ENCODE data around the gene UIMC1.

UIMC1 gene

GRCh38 chr5:176881021-176881749, 125.4 kb downstream of the UIMC1 start:
- no peak overlapping the region for H3K27ac ChIP-seq (ENCODE audit: low read depth, low read length)
- no peak overlapping the region for H3K4me3 ChIP-seq (ENCODE audit: low read length)
- H3K79me2 ChIP-seq (ENCODE audit: control insufficient read depth, low read length) = no peaks in the 10 kb centered on the region
- no peaks in the 10 kb centered on the region for H3K36me3 ChIP-seq (ENCODE audit: control insufficient read depth, low read length)
- no peaks in the 10 kb centered on the region for H3K27me3 ChIP-seq (ENCODE audit: control insufficient read depth, low read length)
- no peaks in the 10 kb centered on the region for H3K9me2 ChIP-seq (replicated peaks; ENCODE audit: control insufficient read depth, low read length)
- H3K9me3 ChIP-seq (ENCODE audit: control insufficient read depth, insufficient read depth, low read length) = no peaks in the 10 kb centered on the region
- H3K4me1 ChIP-seq (ENCODE audit: control insufficient read depth, low read length) = no peaks in the 10 kb centered on the region
- no peaks in the 10 kb centered on the region for H3F3A ChIP-seq (ENCODE audit: control insufficient read depth, insufficient read depth)
- no peak overlapping the region for H3K4me2 ChIP-seq (ENCODE audit: low read length)
- H4K20me1 ChIP-seq (ENCODE audit: control insufficient read depth, insufficient read depth, low read depth, low read length) = no peaks in the 10 kb centered on the region
- TF ChIP-seq CTCF (IDR thresholded peaks at IDR 0.05; ENCODE audit: low read depth, low read length, poor library complexity, severe bottlenecking) (no peak), EZH2phosphoT487 (IDR thresholded peaks at IDR 0.05; ENCODE audit: borderline replicate concordance, low read length) (no peak)

GRCh38 chr5:176880366-176881020, 126.1 kb downstream of the UIMC1 start:
- H3K27ac ChIP-seq (ENCODE audit: low read depth, low read length) = no peak overlapping the region
- H3K9me2 ChIP-seq (replicated peaks; ENCODE audit: control insufficient read depth, low read length) = no peaks in the 10 kb centered on the region
- H3K4me1 ChIP-seq (ENCODE audit: control insufficient read depth, low read length) = no peaks in the 10 kb centered on the region
- H3K4me3 ChIP-seq (ENCODE audit: low read length) = no peak overlapping the region
- TF ChIP-seq EZH2phosphoT487 (IDR thresholded peaks at IDR 0.05; ENCODE audit: borderline replicate concordance, low read length) = no peak
- no peak for TF ChIP-seq CTCF (IDR thresholded peaks at IDR 0.05; ENCODE audit: low read depth, low read length, poor library complexity, severe bottlenecking)
- no peaks in the 10 kb centered on the region for H4K20me1 ChIP-seq (ENCODE audit: control insufficient read depth, insufficient read depth, low read depth, low read length)
- H3K4me2 ChIP-seq (ENCODE audit: low read length) = no peak overlapping the region
- 0 out of 2 replicates have a peak, but pooled peaks cover 2% of the 10 kb centered on the region for H3K27me3 ChIP-seq (ENCODE audit: control insufficient read depth, low read length)
- no peaks in the 10 kb centered on the region for H3F3A ChIP-seq (ENCODE audit: control insufficient read depth, insufficient read depth)
- H3K79me2 ChIP-seq (ENCODE audit: control insufficient read depth, low read length) = no peaks in the 10 kb centered on the region
- H3K36me3 ChIP-seq (ENCODE audit: control insufficient read depth, low read length) = no peaks in the 10 kb centered on the region
- H3K9me3 ChIP-seq (ENCODE audit: control insufficient read depth, insufficient read depth, low read length) = no peaks in the 10 kb centered on the region

GRCh38 chr5:176879663-176880361, 126.8 kb downstream of the UIMC1 start:
- Histone ChIP-seq H3K9me2 (replicated peaks; ENCODE audit: control insufficient read depth, low read length) (no peaks in the 10 kb centered on the region), H3K4me3 (ENCODE audit: low read length) (no peak overlapping the region), H3K27ac (ENCODE audit: low read depth, low read length) (no peak overlapping the region), H3K79me2 (ENCODE audit: control insufficient read depth, low read length) (no peaks in the 10 kb centered on the region), H4K20me1 (ENCODE audit: control insufficient read depth, insufficient read depth, low read depth, low read length) (no peaks in the 10 kb centered on the region), H3K27me3 (ENCODE audit: control insufficient read depth, low read length) (peaks cover 2% of the 10 kb centered on the region; the same call in 1 of the 2 replicates), H3K36me3 (ENCODE audit: control insufficient read depth, low read length) (no peaks in the 10 kb centered on the region), H3K9me3 (ENCODE audit: control insufficient read depth, insufficient read depth, low read length) (no peaks in the 10 kb centered on the region), H3F3A (ENCODE audit: control insufficient read depth, insufficient read depth) (no peaks in the 10 kb centered on the region), H3K4me1 (ENCODE audit: control insufficient read depth, low read length) (no peaks in the 10 kb centered on the region), H3K4me2 (ENCODE audit: low read length) (no peak overlapping the region)
- TF ChIP-seq CTCF (IDR thresholded peaks at IDR 0.05; ENCODE audit: low read depth, low read length, poor library complexity, severe bottlenecking) = no peak
- no peak for TF ChIP-seq EZH2phosphoT487 (IDR thresholded peaks at IDR 0.05; ENCODE audit: borderline replicate concordance, low read length)
